Esophagus squamous epithelium (tissue), 4 donors: Measurements from ENCODE around the gene RTCA.

Experiments
- POLR2A ChIP-seq, 4 donors: fragments of 450-650 bp; IDR thresholded peaks; one replicate each; pipeline ENCODE4 v1.6.1; 2017; ENCODE audit warnings: antibody characterized with exemption in 4 of 4, mild to moderate bottlenecking in 4 of 4, moderate library complexity in 3 of 4
- TF ChIP-seq, protein P1 (sequence below), 6 experiments: fragments of 450-650 bp in 4 of 6; fragments of 200-600 bp in 2 of 6; sonication (generic) in 2 of 6; IDR thresholded peaks; one replicate each; pipeline ENCODE4 v1.5.1; 2016 to 2019; ENCODE audit warnings: antibody characterized with exemption in 6 of 6, mild to moderate bottlenecking in 4 of 6, moderate library complexity in 4 of 6

GRCh38 chr1:100321506-100321905, 55.5 kb downstream of the RTCA start:
- TF ChIP-seq, protein P1, sequence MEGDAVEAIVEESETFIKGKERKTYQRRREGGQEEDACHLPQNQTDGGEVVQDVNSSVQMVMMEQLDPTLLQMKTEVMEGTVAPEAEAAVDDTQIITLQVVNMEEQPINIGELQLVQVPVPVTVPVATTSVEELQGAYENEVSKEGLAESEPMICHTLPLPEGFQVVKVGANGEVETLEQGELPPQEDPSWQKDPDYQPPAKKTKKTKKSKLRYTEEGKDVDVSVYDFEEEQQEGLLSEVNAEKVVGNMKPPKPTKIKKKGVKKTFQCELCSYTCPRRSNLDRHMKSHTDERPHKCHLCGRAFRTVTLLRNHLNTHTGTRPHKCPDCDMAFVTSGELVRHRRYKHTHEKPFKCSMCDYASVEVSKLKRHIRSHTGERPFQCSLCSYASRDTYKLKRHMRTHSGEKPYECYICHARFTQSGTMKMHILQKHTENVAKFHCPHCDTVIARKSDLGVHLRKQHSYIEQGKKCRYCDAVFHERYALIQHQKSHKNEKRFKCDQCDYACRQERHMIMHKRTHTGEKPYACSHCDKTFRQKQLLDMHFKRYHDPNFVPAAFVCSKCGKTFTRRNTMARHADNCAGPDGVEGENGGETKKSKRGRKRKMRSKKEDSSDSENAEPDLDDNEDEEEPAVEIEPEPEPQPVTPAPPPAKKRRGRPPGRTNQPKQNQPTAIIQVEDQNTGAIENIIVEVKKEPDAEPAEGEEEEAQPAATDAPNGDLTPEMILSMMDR (IDR thresholded peaks at IDR 0.05) = no peak
- TF ChIP-seq POLR2A (IDR thresholded peaks at IDR 0.05) = no peak
